ENCODE measurements around the gene CFAP69.
"Not testable (repeated sequence)": the region's sequence is repeated elsewhere in the genome, so short reads cannot be mapped to it uniquely, and the experiment has no call there.

The CFAP69 gene

GRCh38 chr7:90276033-90276728 is 31.2 kb downstream of the CFAP69 start:
- DNase-seq, result no peak

GRCh38 chr7:90288154-90288553 is 43.2 kb downstream of the CFAP69 start:
- no peak for DNase-seq

DNA sequence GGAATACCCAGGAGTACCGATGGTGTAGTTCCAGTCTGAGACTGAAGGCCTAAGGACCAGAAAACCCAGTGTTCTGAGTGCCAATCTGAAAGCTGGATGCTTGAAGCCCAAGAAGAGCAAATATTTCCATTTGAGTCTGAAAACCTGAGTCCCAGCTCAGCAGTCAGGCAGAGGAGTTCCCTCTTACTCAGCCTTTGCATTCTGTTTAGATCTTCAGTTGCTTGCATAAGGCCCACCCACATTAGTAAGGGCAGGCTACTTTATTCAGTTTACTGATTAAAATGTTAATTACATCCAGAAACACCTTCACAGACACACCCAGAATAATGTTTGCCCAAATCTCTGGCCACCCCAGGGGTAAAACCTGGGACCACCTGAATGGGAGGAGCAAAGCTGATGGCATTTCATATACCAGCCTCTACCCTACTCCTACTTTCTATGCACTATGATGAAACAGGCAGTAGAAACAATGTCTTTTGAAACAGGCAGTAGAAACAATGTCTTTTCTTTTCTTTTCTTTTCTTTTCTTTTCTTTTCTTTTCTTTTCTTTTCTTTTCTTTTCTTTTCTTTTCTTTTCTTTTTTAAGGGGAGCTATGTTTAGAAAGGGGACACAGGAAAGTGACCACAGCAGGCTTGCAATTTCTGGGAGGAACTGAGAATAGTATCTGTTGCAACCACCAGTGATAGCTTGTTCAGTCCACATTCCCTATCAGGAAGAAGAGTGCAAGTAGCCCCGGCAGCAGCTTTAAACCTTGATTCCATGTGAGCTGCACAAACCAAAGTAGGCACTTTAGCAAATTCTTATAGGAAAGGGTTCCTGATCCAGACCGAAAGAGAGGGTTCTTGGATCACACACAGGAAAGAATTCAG is 45.5 kb downstream of the CFAP69 start:
- DNase-seq, result peak; percentile 18 to 38

- peak; percentile 11 to 35 for DNase-seq
Measured at GRCh38 chr7:90298145-90299038, 53.4 kb downstream of the CFAP69 start.

- DNase-seq, result no peak
Measured at GRCh38 chr7:90303241-90303640, 58.3 kb downstream of the CFAP69 start.

DNA sequence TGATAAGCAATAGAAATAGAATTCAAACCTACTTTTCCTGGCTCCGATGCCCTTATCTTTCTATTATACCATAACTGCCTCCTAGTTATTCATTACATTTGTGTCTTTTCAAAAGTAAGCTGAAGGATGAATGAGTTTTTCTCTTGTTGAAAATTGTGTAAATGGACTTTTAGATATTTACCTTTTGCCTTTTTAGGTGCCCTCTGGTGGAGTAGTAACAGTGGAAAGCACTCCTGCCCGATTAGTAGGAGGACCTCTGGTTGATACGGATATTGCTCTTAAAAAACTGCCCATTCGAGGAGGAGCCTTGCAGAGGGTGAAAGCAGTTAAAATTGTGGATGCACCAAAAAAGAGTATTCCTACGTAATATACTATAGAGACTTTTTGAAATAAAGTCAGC is 64.9 kb downstream of the CFAP69 start:
- DNase-seq, result no peak

- DNase-seq, result no peak
Measured at GRCh38 chr7:90311175-90311574, 66.2 kb downstream of the CFAP69 start.

DNA sequence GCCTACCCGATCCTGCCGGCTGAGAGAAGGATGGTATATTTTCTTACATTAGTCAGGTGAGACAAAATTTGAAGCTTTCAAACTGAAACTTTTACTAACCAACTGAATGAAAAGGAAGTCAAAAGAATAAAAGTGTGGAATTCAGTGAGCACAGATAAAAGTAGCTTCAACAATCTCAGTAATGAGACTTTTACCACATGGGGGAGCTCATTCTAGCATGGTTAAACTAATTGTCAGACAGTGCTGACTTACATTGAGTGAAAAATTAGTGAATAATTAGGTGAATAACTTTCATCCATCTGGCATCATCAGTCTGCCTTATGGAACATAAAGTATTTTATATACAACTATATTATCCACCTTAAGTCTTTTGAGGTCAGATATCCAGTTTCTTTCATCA is 67.8 kb downstream of the CFAP69 start:
- peak in 1 of 2 donors; percentile 28 for DNase-seq

DNA sequence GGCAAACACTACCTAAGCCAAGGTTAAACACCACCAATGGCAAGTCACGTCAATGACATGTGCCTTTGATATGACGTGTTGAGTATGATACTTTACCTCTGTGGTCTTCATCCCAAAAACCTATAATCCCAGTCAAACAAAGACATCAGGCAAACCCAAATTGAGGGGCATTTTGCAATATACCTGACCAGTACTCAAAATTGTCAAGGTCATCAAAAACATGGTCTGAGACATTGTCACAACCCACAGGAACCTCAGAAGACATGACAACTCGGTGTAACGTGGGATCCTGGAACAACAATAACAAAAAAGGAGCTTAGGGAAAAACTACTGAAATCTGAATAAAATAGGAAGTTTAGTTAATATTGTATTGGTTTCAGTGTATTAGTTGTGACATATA is 68.9 kb downstream of the CFAP69 start:
- DNase-seq, result no peak

- no peak for DNase-seq
Measured at GRCh38 chr7:90320014-90320413, 75.0 kb downstream of the CFAP69 start.

- no peak for DNase-seq
Measured at GRCh38 chr7:90320418-90320800, 75.4 kb downstream of the CFAP69 start.

GRCh38 chr7:90320801-90321494 is 76.0 kb downstream of the CFAP69 start, which contains the start of gene FAM237B:
Gene FAM237B (minus strand): TSS chr7:90321304. CDS start chr7:90319748, 1,556 bp downstream.
- DNase-seq, result no peak

DNA sequence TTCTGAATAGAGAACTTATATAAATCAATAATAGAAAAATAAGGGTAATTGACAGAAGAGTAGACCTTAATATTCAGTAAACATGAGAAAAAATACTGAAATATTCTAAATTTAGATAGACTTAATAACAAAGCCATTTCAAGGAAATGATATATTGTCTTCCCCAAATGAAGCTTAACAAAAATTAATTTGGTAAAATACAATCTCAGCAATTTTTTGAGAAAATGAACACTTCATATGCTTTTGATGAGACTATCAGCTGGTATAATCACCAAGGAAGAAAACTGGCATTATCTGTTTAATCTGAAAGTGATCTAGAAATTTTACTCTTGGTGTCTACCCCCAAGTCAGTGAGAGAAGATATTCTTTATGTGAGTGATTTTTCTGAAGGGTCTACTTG is 77.9 kb downstream of the CFAP69 start:
- DNase-seq, result no peak

- DNase-seq, result no peak
Measured at GRCh38 chr7:90326500-90326899, 81.5 kb downstream of the CFAP69 start.

DNA sequence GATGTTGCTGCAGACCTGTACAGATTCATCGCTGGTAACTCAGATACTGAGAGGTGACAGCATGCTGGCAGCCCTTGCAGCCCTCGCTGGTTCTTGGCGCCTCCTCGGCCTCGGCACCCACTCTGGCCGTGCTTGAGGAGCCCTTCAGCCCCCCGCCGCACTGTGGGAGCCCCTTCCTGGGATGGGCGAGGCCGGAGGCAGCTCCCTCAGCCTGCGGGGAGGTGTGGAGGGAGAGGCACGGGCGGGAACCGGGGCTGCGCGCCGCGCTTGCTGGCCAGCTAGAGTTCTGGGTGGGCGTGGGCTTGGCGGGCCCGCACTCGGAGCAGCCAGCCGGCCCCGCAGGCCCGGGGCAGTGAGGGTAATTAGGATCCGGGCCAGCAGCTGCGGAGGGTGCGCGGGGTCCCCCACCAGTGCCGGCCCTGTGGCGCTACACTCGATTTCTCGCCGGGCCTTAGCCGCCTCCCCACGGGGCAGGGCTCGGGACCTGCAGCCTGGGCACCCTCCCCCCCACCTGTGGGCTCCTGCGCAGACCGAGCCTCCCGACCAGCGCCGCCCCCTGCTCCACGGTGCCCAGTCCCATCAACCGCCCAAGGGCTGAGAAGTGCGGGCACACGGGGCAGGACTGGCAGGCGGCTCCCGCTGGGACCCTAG is 89.3 kb downstream of the CFAP69 start:
- DNase-seq, result no peak

GRCh38 chr7:90334926-90335325 is 90.0 kb downstream of the CFAP69 start:
- not testable (repeated sequence) for DNase-seq

DNA sequence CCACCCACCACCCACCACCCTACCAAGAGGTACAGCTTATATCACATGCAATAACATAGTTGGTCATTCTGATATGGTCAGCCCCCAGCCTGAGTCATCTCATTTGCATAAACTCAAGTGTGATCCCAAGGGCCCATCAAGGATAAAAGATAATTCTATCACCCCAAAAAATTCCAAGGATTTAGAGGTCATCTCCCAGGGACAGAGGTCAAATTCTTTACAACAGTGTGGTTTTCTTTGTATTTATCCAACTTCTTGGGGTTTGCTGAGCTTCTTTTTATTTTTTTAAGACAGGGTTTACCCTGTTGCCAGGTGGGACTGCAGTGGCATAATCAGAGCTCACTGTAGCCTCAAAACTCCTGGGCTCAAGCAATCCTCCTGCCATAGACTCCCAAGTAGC is 92.1 kb downstream of the CFAP69 start:
- DNase-seq, result no peak

DNA sequence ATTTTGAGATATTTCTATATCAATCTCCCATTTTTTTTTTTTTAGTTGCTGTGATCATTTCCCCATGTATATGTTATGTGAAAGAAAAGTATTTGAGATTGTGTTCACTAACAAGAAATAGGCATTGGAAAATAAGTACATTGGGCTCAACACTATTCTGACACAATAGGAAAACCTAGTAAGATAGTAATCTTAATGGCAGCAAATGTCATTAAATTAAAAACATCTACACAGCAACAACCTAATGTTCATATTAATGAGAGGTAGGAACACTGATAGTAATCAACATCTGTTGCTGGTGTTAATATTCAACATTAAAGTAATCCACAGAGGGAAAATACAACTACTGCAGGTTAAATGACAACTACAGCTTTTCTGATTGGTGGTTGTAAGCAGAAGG is 100.0 kb downstream of the CFAP69 start:
- no peak for DNase-seq

DNA sequence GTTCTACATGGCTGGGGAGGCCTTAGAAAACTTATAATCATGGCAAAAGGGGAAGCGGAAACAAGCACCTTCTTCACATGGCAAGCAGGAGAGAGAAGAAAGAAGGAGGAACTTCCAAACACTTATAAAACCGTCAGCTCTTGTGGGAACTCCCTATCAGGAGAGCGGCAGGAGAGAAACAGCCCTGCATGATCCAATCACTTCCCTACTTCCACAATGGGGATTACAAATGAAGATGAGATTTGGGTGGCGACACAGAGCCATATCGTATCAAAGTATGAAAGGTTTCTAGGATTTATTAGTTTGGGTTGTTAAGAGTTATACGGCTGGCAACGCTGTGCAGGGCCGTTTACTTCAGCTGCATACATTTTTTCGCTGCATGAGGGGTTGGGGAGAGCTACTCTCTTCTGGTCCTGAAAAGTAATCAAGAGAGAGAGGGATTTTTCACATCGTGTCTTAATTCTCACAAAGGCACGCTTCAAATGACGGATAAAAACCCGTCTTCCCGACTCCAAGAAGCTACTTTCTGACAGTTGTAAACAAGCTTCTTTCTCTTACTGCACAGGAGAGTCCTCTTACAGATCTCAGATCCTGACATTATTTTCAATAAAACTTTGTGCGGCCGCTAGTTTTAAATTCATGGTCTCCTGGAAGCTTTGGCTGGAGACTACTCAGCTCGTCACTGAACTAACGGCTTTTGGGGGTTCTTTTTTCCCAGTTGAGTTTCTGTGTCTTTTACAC is 100.8 kb downstream of the CFAP69 start:
- peak; percentile 45 to 70 for DNase-seq

DNA sequence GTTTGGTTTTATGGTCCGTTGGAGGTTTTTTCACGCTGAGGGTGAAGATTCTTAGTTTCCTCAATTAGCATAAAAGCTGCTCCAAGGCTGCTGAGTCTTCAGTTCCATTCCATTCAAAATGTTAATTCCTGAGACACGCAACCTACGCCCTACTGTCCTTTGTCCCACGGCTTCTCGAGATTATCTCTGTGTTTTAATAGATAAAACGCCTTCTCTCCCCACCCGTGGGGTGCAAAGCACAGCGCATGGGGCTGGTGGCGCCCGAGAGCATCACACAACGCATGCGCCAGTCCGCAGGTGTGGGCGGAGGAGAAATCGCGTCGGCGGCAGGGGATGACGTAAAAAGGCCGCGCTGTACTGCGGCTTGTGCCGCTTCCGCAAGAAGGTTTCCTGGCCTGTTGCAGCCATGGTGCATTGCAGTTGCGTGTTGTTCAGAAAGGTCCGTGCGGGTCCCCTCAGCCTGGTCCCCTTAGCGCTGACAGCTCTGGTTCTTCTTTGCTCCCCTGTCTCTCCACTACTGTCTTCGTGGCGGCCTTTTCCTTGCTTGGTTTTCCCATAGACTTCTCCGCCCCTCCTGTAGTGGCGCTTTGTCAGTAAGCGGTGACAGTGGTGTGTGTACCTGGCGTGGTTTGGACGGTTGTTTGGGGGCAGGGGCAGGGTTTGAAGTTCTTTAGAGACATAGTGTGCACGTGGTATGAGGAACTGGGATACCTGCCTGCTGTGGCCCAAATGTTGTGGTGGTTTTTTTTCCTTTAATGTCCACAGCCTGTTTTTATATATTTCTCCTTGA is 101.6 kb downstream of the CFAP69 start, which contains the start of gene GTPBP10:
TSS of gene GTPBP10 (plus strand) at position 381 of the 790 bp plus-strand sequence. CDS start at position 407, 26 bp downstream.
- peak; percentile 92 to 99 for DNase-seq
